ENCODE data around the gene SLC34A3. TPM values are rescaled to one million over a fixed set of nuclear protein-coding genes. Genes with fewer than 3 reads are reported as not detected.

The SLC34A3 gene
- total RNA-seq, 1 donor from 2014 or later: not detected

- peaks cover 32% of the 10 kb centered on the region for H3K4me1 Mint-ChIP-seq
- no peak overlapping the region for H3K4me3 Mint-ChIP-seq
- ChIA-PET POLR2A (interaction anchor here (0.7 to 6.2 kb wide), 3 partner anchors 9 to 214 kb away, joined by 3 to 160 read pairs (median 9); partner anchors contain the start of genes NELFB and STPG3), CTCF (no interaction called here)
- ATAC-seq (ENCODE audit: low read depth): no peak
- no peaks in the 10 kb centered on the region for H3K27me3 Mint-ChIP-seq
- no peaks in the 10 kb centered on the region for H3K9me3 Mint-ChIP-seq
- no peak overlapping the region for H3K27ac Mint-ChIP-seq
- intact Hi-C loops (cut with micrococcal nuclease): loop anchor here (5.0 kb wide), 1 partner anchor 178 kb away; the partner anchor contains the start of genes EXD3 and NOXA1
- DNase-seq: no peak
- peaks cover 25% of the 10 kb centered on the region for H3K36me3 Mint-ChIP-seq (ENCODE audit: low read depth)
- no peak for TF ChIP-seq CTCF (IDR thresholded peaks at IDR 0.05)
These were observed 13.2 kb downstream of the SLC34A3 start for GRCh38 chr9:137243626-137244485.

- no peak overlapping the region for H3K27ac Mint-ChIP-seq
- ChIA-PET POLR2A (interaction anchor here (0.6 to 6.2 kb wide), 4 partner anchors 8 to 215 kb away, joined by 3 to 160 read pairs (median 4); partner anchors contain the start of genes NELFB and STPG3), CTCF (no interaction called here)
- H3K27me3 Mint-ChIP-seq: no peaks in the 10 kb centered on the region
- TF ChIP-seq CTCF (IDR thresholded peaks at IDR 0.05): no peak
- H3K4me3 Mint-ChIP-seq: no peak overlapping the region
- ATAC-seq (ENCODE audit: low read depth) (no peak), DNase-seq (no peak)
- no peaks in the 10 kb centered on the region for H3K9me3 Mint-ChIP-seq
- intact Hi-C loops (cut with micrococcal nuclease): loop anchor here (5.0 kb wide), 1 partner anchor 178 kb away; the partner anchor contains the start of genes EXD3 and NOXA1
- H3K36me3 Mint-ChIP-seq (ENCODE audit: low read depth): peaks cover 25% of the 10 kb centered on the region
- peaks cover 26% of the 10 kb centered on the region for H3K4me1 Mint-ChIP-seq
These were observed 14.1 kb downstream of the SLC34A3 start for GRCh38 chr9:137244486-137245449.

- ATAC-seq (ENCODE audit: low read depth) (no peak), DNase-seq (no peak)
- Mint-ChIP-seq H3K27me3 (no peaks in the 10 kb centered on the region), H3K4me3 (no peak overlapping the region), H3K9me3 (no peaks in the 10 kb centered on the region), H3K36me3 (ENCODE audit: low read depth) (peaks cover 25% of the 10 kb centered on the region), H3K27ac (no peak overlapping the region), H3K4me1 (peaks cover 24% of the 10 kb centered on the region)
- intact Hi-C loops (cut with micrococcal nuclease): no loop called here
- ChIA-PET POLR2A (interaction anchor here (0.9 kb wide), 1 partner anchor 9 kb away, joined by 3 read pairs; the partner anchor contains the start of gene NELFB), CTCF (no interaction called here)
- no peak for TF ChIP-seq CTCF (IDR thresholded peaks at IDR 0.05)
These were observed 15.0 kb downstream of the SLC34A3 start for GRCh38 chr9:137245450-137246421.

DNA sequence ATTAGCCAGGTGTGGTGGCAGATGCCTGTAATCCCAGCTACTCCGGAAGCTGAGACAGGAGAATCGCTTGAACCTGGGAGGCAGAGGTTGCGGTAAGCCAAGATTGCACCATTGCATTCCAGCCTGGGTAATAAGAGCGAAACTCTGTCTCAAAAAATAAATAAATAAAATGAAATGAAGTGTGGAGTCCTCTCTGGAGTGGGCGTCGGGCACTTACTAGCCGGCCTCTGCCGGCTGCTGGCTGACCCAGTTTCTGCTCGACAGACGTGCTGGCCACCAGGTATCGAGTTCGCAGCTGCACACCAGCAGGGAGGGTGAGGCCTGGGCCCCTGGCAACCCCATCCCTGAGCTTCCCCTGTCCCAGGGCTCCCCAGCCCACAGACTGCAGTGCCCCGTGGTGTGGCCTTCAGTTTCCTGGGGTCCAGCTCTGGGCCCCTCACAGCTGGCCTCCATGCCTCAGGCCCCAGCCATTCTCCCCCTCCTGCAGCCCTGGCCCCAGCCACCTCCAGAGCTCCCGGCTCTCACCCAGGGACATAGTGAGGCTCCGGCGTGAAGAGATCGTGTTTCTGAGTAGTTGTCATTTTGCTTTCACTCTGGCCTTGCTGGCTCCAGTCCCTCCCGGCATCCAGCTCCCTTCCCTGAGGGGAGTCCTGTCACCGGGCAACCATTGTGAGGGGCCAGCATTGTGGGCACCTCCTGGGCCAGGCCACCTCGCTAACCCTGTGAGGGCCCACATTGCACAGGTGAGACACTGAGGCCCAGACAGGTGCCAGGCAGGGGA, 16.6 kb downstream of the SLC34A3 start:
- Mint-ChIP-seq H3K36me3 (ENCODE audit: low read depth) (peaks cover 19% of the 10 kb centered on the region), H3K4me1 (peaks cover 15% of the 10 kb centered on the region), H3K9me3 (no peaks in the 10 kb centered on the region), H3K27me3 (no peaks in the 10 kb centered on the region), H3K4me3 (no peak overlapping the region), H3K27ac (no peak overlapping the region)
- ATAC-seq (ENCODE audit: low read depth) (no peak), DNase-seq (no peak)
- ChIA-PET CTCF (no interaction called here), POLR2A (interaction anchor here (0.7 kb wide), 1 partner anchor 161 kb away, joined by 3 read pairs; the partner anchor contains the start of gene MAN1B1)
- no peak for TF ChIP-seq CTCF (IDR thresholded peaks at IDR 0.05)
- intact Hi-C loops (cut with micrococcal nuclease): no loop called here

Data from activated B cell treated with CpG ODN at 0.5 μM for 24 hours (primary cell).